ENCODE data around the gene TRMT5.

Gene TRMT5, protein sequence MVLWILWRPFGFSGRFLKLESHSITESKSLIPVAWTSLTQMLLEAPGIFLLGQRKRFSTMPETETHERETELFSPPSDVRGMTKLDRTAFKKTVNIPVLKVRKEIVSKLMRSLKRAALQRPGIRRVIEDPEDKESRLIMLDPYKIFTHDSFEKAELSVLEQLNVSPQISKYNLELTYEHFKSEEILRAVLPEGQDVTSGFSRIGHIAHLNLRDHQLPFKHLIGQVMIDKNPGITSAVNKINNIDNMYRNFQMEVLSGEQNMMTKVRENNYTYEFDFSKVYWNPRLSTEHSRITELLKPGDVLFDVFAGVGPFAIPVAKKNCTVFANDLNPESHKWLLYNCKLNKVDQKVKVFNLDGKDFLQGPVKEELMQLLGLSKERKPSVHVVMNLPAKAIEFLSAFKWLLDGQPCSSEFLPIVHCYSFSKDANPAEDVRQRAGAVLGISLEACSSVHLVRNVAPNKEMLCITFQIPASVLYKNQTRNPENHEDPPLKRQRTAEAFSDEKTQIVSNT

GRCh38 chr14:60980811-60981632, at the start of gene TRMT5, which contains the start of gene SLC38A6:
Gene TRMT5 (minus strand): TSS chr14:60981079. CDS start chr14:60980973, 106 bp downstream.
Gene SLC38A6 (plus strand): TSS chr14:60981245. CDS start chr14:60981278, 33 bp downstream.
- peaks cover 36% of the 10 kb centered on the region for H3K4me1 Mint-ChIP-seq (ENCODE audit: low read depth)
- H3K27me3 Mint-ChIP-seq, result no peaks in the 10 kb centered on the region
- intact Hi-C loops (cut with micrococcal nuclease), result loop anchor here (5.0 kb wide), 1 partner anchor 324 kb away; no protein-coding TSS in a partner anchor
- peaks cover 21% of the 10 kb centered on the region for H3K36me3 Mint-ChIP-seq (ENCODE audit: low read depth)
- no peaks in the 10 kb centered on the region for H3K9me3 Mint-ChIP-seq
- H3K4me3 Mint-ChIP-seq, result no peak within 1 kb of the TSS
- H3K27ac Mint-ChIP-seq, result no peak within 1 kb of the TSS

DNA sequence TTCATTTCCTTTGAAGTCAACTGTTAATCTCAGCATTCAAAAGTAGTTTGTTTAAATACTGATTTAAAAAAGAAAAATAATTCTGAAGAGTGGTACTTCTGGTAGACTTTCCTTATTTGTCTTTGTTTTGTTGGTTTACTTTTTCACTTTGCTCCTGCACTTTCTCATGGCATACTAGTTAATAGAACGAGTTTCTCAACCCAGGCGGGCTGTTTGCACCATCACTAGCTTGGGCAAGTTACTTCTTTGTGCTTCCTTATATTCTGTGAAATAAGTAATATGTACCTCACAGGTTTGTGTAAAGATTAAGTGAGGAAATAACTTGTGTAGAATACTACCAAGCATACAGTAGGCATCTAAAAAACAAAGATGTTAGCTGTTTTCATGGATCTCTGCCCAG, 45.6 kb upstream of the TRMT5 start:
- no peaks in the 10 kb centered on the region for H3K27me3 Mint-ChIP-seq
- peaks cover 14% of the 10 kb centered on the region for H3K4me1 Mint-ChIP-seq (ENCODE audit: low read depth)
- intact Hi-C loops (cut with micrococcal nuclease), result loop anchor here (2.0 to 5.0 kb wide), 2 partner anchors 39 to 368 kb away; no protein-coding TSS in a partner anchor
- no peak overlapping the region for H3K4me3 Mint-ChIP-seq
- H3K27ac Mint-ChIP-seq, result no peak overlapping the region
- no peaks in the 10 kb centered on the region for H3K9me3 Mint-ChIP-seq
- peaks cover 28% of the 10 kb centered on the region for H3K36me3 Mint-ChIP-seq (ENCODE audit: low read depth)

- Mint-ChIP-seq H3K4me1 (ENCODE audit: low read depth) (peaks cover 10% of the 10 kb centered on the region), H3K4me3 (no peak overlapping the region), H3K27ac (no peak overlapping the region), H3K27me3 (no peaks in the 10 kb centered on the region), H3K36me3 (ENCODE audit: low read depth) (peaks cover 27% of the 10 kb centered on the region), H3K9me3 (no peaks in the 10 kb centered on the region)
- intact Hi-C loops (cut with micrococcal nuclease), result loop anchor here (1.0 to 5.0 kb wide), 4 partner anchors 38 to 400 kb away; no protein-coding TSS in a partner anchor
Observed at GRCh38 chr14:61025251-61026223, 44.7 kb upstream of the TRMT5 start.

GRCh38 chr14:61019537-61019936, 38.7 kb upstream of the TRMT5 start:
- intact Hi-C loops (cut with micrococcal nuclease), result no loop called here
- Mint-ChIP-seq H3K27ac (no peak overlapping the region), H3K4me1 (ENCODE audit: low read depth) (no peaks in the 10 kb centered on the region), H3K9me3 (no peaks in the 10 kb centered on the region), H3K4me3 (no peak overlapping the region), H3K27me3 (no peaks in the 10 kb centered on the region), H3K36me3 (ENCODE audit: low read depth) (peaks cover 47% of the 10 kb centered on the region)

DNA sequence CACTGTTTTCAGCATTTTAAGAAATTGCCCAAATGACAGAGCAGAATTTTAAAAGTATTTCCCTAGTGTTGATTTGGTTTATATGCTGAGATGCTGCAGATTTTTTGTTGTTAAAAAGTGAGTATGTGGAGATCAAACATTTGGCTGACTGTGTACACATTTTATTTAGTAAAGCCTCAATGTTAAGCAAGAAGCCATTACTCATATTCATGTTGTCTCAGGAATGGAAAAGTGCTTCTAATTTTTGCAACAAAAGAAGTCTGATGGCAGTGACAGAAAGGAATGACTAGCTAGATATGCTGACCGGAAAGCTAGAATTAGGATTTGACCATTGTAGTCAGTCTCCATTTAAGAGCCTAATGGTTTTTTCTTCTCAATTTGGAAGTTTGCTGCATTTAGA, 22.7 kb upstream of the TRMT5 start:
- H3K27ac Mint-ChIP-seq, result no peak overlapping the region
- intact Hi-C loops (cut with micrococcal nuclease), result no loop called here
- H3K27me3 Mint-ChIP-seq, result no peaks in the 10 kb centered on the region
- peaks cover 61% of the 10 kb centered on the region for H3K36me3 Mint-ChIP-seq (ENCODE audit: low read depth)
- H3K4me1 Mint-ChIP-seq (ENCODE audit: low read depth), result peaks cover 14% of the 10 kb centered on the region
- H3K9me3 Mint-ChIP-seq, result no peaks in the 10 kb centered on the region
- no peak overlapping the region for H3K4me3 Mint-ChIP-seq

DNA sequence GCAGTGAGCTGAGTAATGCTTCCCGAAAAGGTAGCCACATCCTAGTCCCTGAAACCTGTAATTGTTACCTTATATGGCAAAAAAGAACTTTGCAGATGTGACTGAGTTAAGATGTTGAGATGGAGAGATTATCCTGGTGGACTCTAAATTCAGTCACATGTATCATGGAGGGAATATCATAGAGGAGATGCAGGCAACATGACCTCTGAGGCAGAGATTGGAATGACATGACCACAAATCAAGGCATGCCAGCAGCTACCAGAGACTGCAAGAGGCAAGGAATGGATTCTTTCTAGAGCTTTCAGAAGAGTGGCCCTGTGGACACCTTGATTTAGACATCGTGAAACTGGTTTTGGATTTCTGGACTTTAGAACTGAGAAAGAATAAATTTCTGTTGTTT, 18.7 kb upstream of the TRMT5 start:
- Mint-ChIP-seq H3K4me1 (ENCODE audit: low read depth) (peaks cover 45% of the 10 kb centered on the region), H3K36me3 (ENCODE audit: low read depth) (peaks cover 49% of the 10 kb centered on the region), H3K27ac (no peak overlapping the region)

GRCh38 chr14:60998617-60999016, 17.7 kb upstream of the TRMT5 start:
- peaks cover 40% of the 10 kb centered on the region for H3K36me3 Mint-ChIP-seq (ENCODE audit: low read depth)
- no peak overlapping the region for H3K4me3 Mint-ChIP-seq
- no peaks in the 10 kb centered on the region for H3K9me3 Mint-ChIP-seq
- no peaks in the 10 kb centered on the region for H3K27me3 Mint-ChIP-seq
- peaks cover 45% of the 10 kb centered on the region for H3K4me1 Mint-ChIP-seq (ENCODE audit: low read depth)
- H3K27ac Mint-ChIP-seq, result peak overlapping the region; percentile 62
- intact Hi-C loops (cut with micrococcal nuclease), result no loop called here

More for the DNA sequence above, 18.7 kb upstream of the TRMT5 start:
- no peaks in the 10 kb centered on the region for H3K9me3 Mint-ChIP-seq
- no peak overlapping the region for H3K4me3 Mint-ChIP-seq
- H3K27me3 Mint-ChIP-seq, result no peaks in the 10 kb centered on the region
- intact Hi-C loops (cut with micrococcal nuclease), result no loop called here

DNA sequence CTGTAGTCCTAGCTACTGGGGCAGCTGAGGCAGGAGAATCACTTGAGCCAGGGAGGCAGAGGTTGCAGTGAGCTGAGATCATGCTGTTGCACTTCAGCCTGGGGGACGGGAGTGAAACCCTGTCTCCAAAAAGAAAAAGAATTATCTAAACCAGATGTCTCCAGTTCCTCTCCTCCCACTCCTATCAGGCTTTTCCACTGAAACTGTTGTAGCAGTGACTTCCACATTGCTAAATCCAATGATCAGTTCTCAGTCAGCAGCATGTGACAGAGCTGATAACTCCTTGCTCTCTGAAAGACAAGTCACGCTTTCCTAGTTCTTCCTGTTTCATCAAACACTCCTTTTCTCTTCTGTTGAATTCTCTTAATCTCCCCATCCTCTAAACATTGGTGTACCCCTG, 8.7 kb upstream of the TRMT5 start:
- no peak overlapping the region for H3K4me3 Mint-ChIP-seq

DNA sequence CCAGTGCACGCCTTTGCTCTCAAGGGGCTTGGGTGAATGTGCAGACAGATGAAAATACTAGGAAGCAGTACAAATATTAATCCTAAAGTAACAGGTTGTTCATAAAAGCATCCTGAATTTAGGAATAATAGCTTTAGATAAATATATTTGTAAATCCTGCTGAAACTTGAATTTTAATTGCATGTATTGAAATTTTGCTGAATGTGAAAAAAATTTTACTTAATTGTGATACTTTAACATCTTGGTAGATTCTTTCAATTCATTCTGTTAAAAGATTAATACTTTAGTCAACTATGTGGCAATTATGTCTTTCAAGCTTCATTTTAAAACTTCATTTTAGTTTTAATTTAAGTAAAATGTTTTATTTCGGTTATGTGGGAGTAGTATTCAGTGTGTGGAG, 5.6 kb upstream of the TRMT5 start:
- Mint-ChIP-seq H3K4me3 (peak overlapping the region; percentile 72), H3K9me3 (no peaks in the 10 kb centered on the region), H3K27ac (no peak overlapping the region), H3K36me3 (ENCODE audit: low read depth) (no peaks in the 10 kb centered on the region), H3K4me1 (ENCODE audit: low read depth) (peaks cover 25% of the 10 kb centered on the region), H3K27me3 (no peaks in the 10 kb centered on the region)
- intact Hi-C loops (cut with micrococcal nuclease), result loop anchor here (5.0 kb wide), 2 partner anchors 41 to 116 kb away; no protein-coding TSS in a partner anchor

More for the DNA sequence above, 8.7 kb upstream of the TRMT5 start:
- Mint-ChIP-seq H3K27me3 (no peaks in the 10 kb centered on the region), H3K4me1 (ENCODE audit: low read depth) (peaks cover 19% of the 10 kb centered on the region), H3K27ac (no peak overlapping the region), H3K36me3 (ENCODE audit: low read depth) (no peaks in the 10 kb centered on the region), H3K9me3 (no peaks in the 10 kb centered on the region)
- intact Hi-C loops (cut with micrococcal nuclease), result loop anchor here (5.0 kb wide), 2 partner anchors 38 to 113 kb away; no protein-coding TSS in a partner anchor

- peak overlapping the region; percentile 71 for H3K4me3 Mint-ChIP-seq
- H3K9me3 Mint-ChIP-seq, result no peaks in the 10 kb centered on the region
- intact Hi-C loops (cut with micrococcal nuclease), result loop anchor here (5.0 kb wide), 1 partner anchor 327 kb away; no protein-coding TSS in a partner anchor
- peak overlapping the region; percentile 82 for H3K27ac Mint-ChIP-seq
- peaks cover 35% of the 10 kb centered on the region for H3K4me1 Mint-ChIP-seq (ENCODE audit: low read depth)
- H3K27me3 Mint-ChIP-seq, result no peaks in the 10 kb centered on the region
- H3K36me3 Mint-ChIP-seq (ENCODE audit: low read depth), result peaks cover 5% of the 10 kb centered on the region
Observed at GRCh38 chr14:60984196-60984595, 3.3 kb upstream of the TRMT5 start.

DNA sequence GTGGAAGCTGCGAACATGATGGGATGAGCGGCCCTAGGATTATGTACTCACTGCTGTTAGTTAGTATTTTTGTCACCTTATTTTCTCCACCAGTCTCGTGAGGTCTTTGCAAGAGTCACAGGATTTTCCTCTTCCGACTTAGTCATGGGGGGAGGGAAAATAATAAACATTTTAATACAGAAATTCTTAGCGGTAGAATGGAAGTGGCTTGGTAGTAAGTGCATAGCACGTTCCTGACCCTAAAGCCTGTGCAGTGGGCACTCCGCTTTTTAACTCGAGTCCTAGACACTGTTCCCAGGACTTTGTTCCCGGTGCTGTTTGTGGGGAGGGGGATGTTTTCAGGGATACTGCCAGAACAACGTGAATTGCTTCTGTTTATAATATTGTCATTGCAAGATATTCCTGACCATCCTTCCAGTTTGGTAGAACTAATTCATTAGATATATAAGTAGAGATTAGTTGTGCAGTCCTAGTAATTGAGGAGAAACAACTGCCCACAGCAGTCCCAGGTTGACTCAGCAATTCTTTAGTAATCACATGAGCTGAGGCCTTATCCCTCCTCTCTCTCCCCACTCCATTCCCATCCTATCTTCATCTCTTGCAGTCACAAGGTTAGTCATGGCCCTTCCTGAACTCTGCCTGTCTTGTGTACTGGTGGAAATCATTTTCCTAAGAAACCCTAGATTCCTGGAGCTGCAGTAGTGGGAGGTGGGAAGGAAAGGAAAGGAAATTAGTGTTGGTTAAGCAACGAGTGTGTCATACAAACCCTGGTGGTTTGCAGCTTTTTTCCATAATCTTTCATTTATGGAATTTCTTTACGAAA, 965 bp upstream of the TRMT5 start:
- Mint-ChIP-seq H3K4me1 (ENCODE audit: low read depth) (peaks cover 38% of the 10 kb centered on the region), H3K4me3 (no peak overlapping the region), H3K27ac (no peak overlapping the region), H3K27me3 (no peaks in the 10 kb centered on the region), H3K36me3 (ENCODE audit: low read depth) (peaks cover 13% of the 10 kb centered on the region), H3K9me3 (no peaks in the 10 kb centered on the region)
- intact Hi-C loops (cut with micrococcal nuclease), result loop anchor here (5.0 kb wide), 1 partner anchor 325 kb away; no protein-coding TSS in a partner anchor

- intact Hi-C loops (cut with micrococcal nuclease), result no loop called here
- no peaks in the 10 kb centered on the region for H3K27me3 Mint-ChIP-seq
- H3K27ac Mint-ChIP-seq, result no peak overlapping the region
- peaks cover 41% of the 10 kb centered on the region for H3K36me3 Mint-ChIP-seq (ENCODE audit: low read depth)
- H3K4me3 Mint-ChIP-seq, result no peak overlapping the region
- no peaks in the 10 kb centered on the region for H3K9me3 Mint-ChIP-seq
- peaks cover 19% of the 10 kb centered on the region for H3K4me1 Mint-ChIP-seq (ENCODE audit: low read depth)
Observed at GRCh38 chr14:60977847-60978246, 3.0 kb downstream of the TRMT5 start.

All from dendritic cell treated with granulocyte-macrophage colony-stimulating factor and Interleukin-4, amounts not matched to agents 40 ng/mL and 50 ng/mL, for 4 days (primary cell).